ENCODE data around the gene HACL1.

- TF ChIP-seq CTCF (IDR thresholded peaks at IDR 0.05): no peak
- TF ChIP-seq POLR2A (IDR thresholded peaks at IDR 0.05): no peak
Observed at GRCh38 chr3:15572138-15572537, 29.2 kb downstream of the HACL1 start.

All from uterus (tissue), 2 donors.